Caki2 (cell line): ENCODE measurements around the gene TMEM91. TPM values are rescaled to one million over a fixed set of nuclear protein-coding genes. Genes with fewer than 3 reads are reported as not detected.
A peak's percentile ranks its signal among the peaks of the same experiment; 100 is the strongest.
"Not testable (repeated sequence)": the region's sequence is repeated elsewhere in the genome, so short reads cannot be mapped to it uniquely, and the experiment has no call there.

ENCODE experiments used
- DNase-seq: peaks from one replicate; pipeline ENCODE4 v3.0.0-alpha.2; 2015; ENCODE audit warnings: low read depth
- in situ Hi-C: cut with HindIII; loops from 2 replicates; pipeline ENCODE4 v1.10.0; 2016; ENCODE audit warnings: low sequenced_read_pairs, low pct_unique_long_range_greater_than_20kb, mixed read lengths
- total RNA-seq: library from RNA; depleted of rRNA; stranded (reverse); fragments of >200 nt; shearing (Covaris generic); gene quantifications from 2 replicates; pipeline ENCODE4 v1.2.3, GENCODE V29; 2014; ENCODE audit warnings: low replicate concordance

The TMEM91 gene
- total RNA-seq, 1 experiment from 2014 or later = 7.5 TPM

DNA sequence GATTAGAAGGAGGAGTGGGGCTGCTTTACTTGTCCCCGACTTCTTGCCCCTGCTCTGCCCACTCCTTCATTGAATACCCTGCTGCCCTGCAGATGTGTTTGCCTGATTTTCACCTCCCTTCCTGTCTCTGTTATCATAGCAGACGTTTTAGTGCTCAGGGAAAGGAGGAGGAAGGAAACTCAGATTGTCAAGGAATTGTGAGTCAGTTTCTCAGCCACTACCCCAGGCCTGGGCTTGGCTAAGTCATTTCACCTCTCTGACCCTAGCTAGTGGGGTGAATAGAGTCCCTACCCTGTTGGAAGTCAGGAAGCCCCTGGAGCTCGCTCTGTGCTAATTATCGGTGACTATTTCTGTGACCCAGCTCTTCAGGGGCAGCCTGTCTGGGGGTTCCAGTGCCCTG, 25.1 kb downstream of the TMEM91 start:
- in situ Hi-C loops = no loop called here
- no peak for DNase-seq

DNA sequence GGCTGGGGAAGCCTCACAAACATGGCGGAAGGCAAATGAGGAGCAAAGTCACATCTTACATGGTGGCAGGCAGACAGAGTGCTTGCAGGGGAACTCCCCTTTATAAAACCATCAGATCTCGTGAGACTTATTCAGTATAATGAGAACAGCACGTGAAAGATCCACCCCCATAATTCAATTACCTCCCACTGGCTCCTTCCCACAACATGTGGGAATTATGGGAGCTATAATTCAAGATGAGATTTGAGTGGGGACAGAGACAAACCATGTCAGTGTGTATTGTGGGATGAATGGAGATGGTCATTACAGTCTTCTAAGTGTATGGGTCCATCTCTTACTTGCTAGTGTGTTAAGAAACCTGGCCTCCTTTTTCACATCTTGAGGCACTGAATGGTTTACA, 25.7 kb downstream of the TMEM91 start:
- no peak for DNase-seq

DNA sequence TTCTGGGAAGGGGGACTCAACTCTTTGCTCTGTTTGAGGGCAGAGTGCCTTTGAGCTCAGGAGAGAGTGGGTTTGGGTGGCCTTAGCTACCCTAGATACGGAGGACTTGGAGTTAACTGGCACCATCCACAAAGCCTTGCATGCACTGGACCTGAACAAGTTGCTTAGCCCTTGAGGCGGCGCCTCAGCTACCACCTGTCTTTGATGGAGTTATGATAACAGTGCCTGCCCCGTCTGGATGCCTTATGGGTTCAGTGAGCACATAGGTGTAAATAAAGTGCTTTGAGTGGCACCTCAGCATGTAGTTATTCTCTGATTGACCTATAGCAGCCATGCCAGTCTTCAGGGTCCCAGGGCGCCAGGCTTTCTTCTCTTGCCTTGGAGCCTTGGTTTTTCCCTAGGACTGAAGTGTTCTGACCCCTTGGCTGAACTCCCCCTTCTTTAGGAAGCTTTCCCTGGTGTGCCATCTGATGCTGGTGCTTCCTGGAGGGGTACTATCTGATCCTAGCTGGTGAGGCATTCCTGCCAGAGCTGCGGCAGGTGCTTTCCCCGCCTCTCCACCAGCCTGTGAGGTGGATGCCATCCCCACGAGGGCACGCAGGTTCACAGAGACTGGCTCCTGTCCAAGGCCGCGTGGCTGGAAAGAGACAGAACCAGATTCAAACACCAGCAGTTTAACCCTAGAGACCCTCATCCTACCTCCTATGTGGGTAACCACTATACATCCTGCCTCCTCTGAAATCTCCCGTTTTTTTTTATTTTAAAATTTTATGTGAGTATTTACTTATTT, 27.0 kb downstream of the TMEM91 start:
- in situ Hi-C loops = no loop called here
- DNase-seq = peak; percentile 71

More for the DNA sequence above, 25.7 kb downstream of the TMEM91 start:
- in situ Hi-C loops = no loop called here

DNA sequence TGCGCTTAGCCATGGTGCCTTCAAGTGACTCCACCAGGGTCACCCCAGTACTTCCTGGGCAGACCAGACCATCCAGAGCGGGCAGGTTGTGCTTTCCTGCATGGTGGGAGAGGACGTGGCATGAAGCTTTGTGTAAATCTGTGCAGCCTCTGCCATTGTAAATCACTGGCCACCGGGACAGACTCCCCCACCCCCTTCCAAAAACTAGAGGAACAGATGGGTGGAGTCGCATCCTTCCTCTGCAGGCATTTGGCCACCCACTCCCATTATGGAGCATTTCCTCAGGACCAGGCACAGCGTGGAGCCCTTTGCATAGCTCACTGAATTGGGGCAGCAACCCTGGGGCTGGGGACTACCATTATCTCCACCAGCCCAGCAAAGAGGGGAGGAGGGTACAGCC, 29.4 kb downstream of the TMEM91 start:
- in situ Hi-C loops = no loop called here
- no peak for DNase-seq

DNA sequence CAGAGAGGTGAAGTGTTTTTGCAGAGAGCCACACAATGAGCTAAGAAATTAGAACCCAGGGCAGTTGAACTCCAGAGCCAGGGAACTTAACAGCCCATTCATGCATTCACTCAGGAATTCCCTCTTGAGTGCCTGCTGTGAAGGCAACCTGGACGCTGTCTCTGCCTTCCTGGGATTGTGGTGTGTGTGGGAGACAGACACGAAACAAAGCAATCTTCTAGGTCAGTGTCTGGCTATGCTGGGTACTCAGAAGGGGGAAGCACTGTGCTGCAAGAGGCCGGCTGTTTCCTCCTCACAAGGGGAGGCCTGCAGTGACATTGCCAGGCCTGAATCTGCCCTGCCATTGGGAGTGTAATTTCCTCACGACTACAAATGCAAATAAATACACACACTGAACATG, 30.9 kb downstream of the TMEM91 start:
- in situ Hi-C loops = no loop called here
- peak; percentile 52 for DNase-seq

DNA sequence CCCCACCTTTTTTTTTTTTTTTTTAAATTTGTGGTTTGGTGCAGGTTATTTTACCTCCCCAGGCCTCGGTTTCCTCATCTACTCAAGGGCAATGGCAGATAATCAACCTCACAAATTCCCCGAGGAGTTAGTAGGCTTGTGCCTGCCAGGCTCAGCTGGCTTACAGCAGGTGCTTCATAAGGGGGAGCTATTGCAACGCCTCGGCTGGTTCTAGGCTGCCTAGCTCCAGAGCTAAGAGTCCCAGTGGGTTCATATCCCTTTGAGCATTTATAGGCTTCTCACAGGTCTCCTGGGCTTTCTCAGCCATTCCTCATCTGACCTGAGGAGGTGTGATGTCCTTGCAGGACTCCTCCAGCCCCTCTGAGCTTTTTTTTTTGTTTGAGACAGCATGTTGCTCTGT, 31.9 kb downstream of the TMEM91 start:
- DNase-seq = no peak
- in situ Hi-C loops = no loop called here

DNA sequence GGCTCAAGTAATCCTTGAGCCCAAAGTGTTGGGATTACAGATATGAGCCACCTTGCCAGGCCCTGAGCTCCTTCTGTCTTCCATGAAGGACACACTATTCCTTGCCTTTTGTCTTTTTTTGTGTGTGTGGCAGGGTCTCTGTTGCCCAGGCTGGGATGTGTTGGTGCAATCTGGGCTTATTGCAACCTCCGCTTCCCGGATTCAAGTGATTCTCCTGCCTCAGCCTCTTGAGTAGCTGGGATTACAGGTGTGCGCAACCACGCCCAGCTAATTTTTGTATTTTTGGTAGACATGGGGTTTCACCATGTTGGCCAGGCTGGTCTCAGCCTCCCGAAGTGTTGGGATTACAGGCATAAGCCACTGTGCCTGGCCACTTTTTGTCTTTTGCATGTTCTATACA, 32.5 kb downstream of the TMEM91 start:
- in situ Hi-C loops, DNase-seq: not testable (repeated sequence)

DNA sequence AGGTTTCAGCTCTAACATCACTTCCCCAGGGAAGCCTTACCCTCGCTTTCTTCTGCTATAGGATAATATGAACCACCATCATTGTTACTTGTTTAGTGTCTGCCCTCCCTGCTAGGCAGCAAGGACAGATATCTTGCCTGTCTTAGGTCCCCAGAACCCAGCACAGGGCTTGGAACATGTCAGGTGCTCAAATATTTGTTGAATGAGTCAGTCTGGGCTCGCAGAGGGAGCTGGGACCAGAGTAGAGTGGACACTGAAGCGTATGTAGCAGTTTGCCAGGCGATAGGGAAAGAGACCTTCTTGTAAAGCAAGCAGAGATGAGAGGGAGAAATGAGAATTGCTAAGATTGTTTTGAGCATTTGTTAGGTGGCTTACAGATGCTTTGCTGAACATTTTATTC, 33.0 kb downstream of the TMEM91 start:
- peak; percentile 72 for DNase-seq
- in situ Hi-C loops = no loop called here

DNA sequence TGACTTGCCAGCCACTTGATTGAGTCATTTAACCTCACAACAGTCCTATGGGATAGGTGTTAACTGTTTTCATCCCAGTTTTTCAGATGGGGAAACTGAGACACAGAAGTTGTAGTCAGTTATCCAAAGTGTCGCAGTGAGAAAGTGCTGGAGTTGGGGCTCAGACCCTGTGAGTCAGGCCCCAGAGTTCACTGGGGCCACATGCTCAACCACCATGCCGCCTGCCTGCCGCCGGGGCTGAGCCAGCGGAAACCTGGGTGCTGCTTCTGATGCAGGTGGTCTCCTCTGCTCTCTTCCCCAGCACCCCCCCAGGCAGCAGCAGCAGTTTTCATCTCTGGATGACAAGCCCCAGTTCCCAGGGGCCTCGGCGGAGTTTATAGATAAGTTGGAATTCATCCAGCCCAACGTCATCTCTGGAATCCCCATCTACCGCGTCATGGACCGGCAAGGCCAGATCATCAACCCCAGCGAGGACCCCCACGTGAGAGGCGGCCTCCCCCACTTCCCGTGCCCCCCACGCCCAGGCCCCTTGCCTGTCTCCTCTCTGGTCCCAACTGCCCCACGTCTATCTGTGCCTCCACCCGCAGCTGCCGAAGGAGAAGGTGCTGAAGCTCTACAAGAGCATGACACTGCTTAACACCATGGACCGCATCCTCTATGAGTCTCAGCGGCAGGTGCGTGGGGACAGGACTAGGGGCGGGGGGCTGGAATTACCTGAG, 34.2 kb downstream of the TMEM91 start:
- in situ Hi-C loops = no loop called here
- DNase-seq = no peak

DNA sequence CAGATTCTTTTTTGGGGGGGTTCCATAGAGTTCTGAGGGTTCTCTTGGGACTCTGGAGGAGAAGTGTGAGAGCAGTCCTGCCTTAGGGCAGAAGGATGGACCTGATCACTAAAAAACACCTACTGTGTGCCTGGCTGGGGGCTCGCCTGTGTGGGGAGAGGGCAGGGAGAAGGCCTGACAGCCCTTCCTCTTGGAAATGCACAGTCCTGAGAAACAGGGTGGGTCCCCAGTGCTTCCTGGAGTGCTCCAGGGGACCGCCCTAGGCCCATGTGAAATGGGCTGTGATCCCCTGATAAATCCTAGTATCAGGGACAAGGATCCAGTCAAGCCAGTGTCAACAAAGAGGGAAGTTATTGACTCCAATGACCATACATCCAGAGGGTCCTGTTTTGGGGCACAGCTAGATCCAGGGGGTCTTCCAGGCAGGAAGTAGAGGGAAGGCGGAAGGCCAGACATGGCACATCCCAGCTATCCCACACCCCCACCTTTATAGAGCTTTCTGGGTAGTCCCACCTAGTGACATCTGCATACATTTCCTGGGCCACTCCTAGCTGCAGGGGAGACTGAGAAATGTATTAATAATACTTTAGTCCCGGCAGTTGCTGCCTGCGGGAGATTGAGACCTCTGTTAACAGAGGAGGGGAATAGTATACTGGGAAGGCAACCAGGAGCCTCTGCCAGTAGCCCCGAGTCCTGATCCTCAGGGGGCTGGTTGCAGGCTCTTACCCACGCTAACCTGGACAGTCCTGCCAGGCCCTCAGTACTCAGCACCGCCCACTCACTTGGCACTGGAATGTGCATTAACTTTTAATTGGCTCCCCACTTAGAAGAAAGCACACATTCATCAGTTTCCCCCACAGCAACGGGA, 35.0 kb downstream of the TMEM91 start:
- in situ Hi-C loops = no loop called here
- no peak for DNase-seq

DNA sequence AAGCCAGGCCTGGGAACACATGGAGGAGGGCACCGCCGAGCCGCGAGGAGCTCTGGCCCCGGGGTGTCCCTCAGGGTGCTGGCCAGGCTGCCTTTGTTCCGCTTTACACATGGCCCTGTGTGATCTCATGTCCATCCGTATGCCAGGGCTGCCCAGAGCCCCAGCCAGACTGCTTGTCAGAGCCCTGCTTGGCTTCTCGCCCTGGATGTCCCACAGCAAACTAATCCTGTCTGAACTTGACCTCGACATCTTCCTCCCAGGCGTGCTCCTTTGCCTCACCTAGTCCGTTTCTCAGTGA, 35.6 kb downstream of the TMEM91 start:
- in situ Hi-C loops = no loop called here
- DNase-seq = no peak

DNA sequence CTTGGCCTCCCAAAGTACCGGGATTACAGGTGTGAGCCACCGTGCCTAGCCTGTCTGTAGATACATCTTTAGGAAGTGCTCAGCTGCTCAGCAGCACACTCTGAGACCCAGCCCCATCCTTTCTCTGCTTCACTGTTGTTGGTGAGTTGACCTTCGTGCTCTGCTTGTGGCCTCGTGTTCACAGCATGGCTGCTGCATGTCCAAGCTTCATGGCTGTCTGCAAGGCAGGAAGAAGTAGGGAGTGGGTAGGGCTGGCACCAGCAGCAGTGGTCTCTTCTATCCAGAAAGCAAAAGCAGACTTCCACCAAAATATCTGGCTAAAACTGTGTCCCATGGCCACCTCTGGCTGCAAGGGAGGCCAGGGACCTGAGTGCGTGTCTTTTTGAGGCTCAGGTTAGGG, 36.6 kb downstream of the TMEM91 start:
- in situ Hi-C loops = no loop called here
- no peak for DNase-seq

DNA sequence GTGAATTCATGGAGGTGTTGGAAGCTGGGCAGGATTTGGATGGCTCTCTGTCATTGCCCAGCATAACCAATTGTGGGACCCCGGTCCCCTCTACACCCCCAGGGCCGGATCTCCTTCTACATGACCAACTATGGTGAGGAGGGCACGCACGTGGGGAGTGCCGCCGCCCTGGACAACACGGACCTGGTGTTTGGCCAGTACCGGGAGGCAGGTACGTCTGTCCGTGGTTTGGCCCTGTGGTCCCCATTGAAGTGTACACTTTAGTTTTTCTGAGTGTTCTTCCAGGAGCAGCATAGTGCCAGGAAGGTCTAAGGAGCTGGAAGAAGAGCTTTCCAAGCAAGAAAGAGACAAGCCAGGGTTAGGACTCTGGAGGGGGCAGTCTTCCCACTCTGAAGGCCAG, 37.6 kb downstream of the TMEM91 start:
- DNase-seq = no peak
- in situ Hi-C loops = no loop called here

DNA sequence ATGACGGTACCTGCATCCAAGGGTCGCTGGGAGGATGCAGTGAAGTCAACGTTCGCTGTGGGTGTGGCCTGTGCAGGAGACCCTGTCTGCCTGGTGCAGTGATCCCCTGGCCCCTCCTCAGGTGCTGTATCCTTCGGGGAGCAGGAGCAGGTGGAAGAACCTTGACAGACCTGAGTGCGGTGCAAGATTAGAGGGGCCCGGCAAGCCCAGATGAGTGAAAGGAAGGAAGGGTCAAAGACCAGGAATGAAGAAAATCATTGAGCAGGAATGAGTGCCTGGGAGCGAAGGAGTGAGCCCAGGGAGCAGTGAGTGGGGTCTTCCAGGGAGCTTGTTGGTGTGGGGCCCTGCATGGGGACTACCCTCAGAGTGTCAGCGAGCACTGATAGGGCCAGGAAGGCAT, 38.1 kb downstream of the TMEM91 start:
- no peak for DNase-seq
- in situ Hi-C loops = no loop called here

DNA sequence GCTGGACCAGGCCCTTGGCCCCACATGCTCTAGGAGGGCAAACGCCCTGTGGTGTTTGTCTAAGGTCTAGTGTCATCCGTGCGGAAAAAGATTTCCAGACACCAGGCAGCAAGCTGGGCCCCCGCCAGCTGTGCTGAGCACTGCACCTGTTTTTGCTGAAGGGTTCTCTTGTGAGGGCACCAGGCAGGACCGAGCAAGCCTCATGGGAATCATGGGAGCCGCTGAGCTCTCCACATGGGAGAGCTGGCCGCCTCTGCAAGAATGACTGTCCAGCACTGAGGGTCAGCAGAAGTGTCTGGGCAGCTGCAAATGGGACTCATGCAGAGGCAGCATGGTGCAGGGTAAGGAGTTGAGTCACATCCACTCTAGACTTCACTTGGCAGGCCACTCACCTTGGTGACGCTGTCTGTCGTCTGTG, 38.8 kb downstream of the TMEM91 start:
- in situ Hi-C loops = no loop called here
- DNase-seq = no peak

DNA sequence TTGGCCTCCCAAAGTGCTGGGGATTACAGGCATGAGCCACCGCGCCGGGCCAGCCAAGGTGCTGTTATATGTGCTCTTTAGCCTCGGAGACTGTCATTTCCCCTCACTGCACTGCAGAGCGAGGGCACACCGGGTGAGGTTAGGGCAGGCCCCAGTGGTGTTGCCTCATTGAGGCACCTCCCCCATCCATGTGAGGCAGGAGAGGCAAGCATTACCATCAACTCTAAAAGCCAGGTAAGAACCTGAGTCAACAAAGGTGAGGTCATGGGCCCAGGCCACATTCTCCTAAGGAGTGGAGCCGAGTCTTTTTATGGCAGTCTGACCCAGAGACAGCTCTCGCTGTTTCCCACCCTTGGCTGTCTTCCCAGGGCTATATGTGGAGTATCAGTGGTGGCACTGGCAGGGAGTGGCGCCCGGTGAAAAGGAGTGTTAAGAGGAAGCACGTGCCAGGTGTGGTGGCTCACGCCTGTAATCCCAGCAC, 39.9 kb downstream of the TMEM91 start:
- DNase-seq = no peak
- in situ Hi-C loops = no loop called here

DNA sequence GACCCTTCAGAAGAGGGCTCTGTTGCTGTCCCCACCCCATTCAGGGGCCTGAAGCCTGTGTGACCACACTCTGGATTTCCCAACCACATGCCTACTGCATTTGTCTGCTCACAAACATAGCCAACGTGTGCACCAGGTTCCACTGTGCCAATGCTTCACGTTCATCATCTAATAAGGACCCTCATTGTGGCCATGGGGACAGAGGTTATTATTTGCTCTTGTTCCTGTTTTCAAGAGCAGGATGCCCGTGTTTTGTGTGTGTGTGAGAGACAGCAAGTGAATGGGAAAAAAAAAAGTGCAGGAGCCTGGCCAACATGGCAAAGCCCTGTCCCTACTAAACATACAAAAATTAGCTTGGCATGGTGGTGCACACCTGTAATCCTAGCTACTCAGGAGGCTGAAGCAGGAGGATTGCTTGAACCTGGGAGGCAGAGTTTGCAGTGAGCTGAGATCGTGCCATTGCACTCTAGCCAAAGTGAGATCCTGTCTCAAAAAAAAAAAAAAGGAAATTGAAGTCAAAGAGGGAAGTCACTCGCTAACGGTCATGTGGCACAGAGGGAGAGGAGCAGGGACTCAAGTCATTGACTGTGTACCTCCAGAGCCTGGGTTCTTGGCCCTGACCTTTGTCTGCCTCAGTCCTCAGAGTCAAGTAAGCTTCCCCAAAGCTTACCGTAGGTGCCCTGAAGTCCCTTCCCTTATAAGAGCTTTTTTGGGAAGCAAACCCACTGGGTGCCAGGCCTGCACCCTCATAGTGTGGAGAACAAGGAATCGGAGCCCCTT, 44.0 kb downstream of the TMEM91 start:
- in situ Hi-C loops = no loop called here

DNA sequence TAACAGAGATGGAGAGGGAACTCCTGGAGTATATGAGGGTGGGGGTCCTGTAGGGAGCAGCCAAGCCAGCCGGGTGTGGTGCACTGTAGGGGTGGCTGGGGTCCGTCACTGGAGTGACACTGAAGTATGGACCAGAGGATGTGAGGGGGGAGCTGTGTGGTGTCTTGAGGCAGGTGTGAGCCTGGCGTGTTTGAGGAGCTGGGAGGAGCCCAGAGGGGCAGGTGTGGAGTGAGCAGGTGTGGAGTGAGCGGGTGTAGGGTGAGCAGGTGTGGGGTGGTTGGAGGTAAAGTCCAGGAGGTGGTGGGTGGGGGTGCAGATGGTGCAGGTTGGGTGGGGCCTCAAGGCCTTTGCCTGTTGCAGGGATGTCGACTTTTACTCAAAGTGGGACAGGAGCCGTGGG, 45.0 kb downstream of the TMEM91 start:
- no peak for DNase-seq
- in situ Hi-C loops = no loop called here

More for the DNA sequence above, 44.0 kb downstream of the TMEM91 start:
- DNase-seq = no peak
